Measurements from ENCODE around the gene GOLGA6D.
"Not testable (repeated sequence)": the region's sequence is repeated elsewhere in the genome, so short reads cannot be mapped to it uniquely, and the experiment has no call there.

Gene GOLGA6D, protein sequence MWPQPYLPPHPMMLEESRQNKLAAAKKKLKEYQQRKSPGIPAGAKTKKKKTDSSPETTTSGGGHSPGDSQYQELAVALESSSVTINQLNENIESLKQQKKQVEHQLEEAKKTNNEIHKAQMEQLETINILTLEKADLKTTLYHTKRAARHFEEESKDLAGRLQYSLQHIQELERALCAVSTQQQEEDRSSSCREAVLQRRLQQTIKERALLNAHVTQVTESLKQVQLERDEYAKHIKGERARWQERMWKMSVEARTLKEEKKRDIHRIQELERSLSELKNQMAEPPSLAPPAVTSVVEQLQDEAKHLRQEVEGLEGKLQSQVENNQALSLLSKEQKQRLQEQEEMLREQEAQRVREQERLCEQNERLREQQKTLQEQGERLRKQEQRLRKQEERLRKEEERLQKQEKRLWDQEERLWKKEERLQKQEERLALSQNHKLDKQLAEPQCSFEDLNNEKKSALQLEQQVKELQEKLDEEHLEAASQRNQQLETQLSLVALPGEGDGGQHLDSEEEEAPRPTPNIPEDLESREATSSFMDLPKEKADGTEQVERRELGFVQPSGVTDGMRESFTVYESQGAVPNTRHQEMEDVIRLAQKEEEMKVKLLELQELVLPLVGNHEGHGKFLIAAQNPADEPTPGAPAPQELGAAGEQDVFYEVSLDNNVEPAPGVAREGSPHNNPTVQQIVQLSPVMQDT

DNA sequence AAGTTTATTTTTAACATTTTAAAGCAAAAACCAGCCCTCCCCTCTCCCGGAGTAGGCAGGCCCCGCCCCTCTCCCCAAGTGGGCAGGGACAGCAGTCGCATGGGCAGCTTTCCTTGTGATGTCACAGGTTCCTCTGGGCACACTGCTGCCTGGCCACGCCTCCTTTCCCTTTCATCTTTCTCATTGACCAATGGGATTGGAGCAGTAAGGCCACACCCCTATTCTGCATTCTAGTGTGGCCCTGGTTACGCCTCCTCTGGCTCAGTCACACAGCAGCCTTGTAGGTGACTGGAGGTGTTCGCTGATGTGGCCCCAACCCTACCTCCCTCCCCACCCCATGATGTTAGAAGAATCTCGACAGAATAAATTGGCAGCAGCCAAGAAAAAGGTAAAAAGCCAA lies at the start of gene GOLGA6D:
GOLGA6D (plus strand) TSS at position 264 of the 400 bp plus-strand sequence; CDS start at position 305, 41 bp downstream.
- H3K4me3 ChIP-seq (ENCODE audit: low read depth, low read length); H3K9ac ChIP-seq (ENCODE audit: low read depth, low read length); H3K36me3 ChIP-seq (ENCODE audit: control insufficient read depth, insufficient read depth, low read length); H3K9me3 ChIP-seq (ENCODE audit: control insufficient read depth, insufficient read depth, low read length); H3K4me1 ChIP-seq (ENCODE audit: control insufficient read depth, insufficient read depth, low read length); H3K27me3 ChIP-seq (ENCODE audit: control insufficient read depth, insufficient read depth, low read length): not testable (repeated sequence)

DNA sequence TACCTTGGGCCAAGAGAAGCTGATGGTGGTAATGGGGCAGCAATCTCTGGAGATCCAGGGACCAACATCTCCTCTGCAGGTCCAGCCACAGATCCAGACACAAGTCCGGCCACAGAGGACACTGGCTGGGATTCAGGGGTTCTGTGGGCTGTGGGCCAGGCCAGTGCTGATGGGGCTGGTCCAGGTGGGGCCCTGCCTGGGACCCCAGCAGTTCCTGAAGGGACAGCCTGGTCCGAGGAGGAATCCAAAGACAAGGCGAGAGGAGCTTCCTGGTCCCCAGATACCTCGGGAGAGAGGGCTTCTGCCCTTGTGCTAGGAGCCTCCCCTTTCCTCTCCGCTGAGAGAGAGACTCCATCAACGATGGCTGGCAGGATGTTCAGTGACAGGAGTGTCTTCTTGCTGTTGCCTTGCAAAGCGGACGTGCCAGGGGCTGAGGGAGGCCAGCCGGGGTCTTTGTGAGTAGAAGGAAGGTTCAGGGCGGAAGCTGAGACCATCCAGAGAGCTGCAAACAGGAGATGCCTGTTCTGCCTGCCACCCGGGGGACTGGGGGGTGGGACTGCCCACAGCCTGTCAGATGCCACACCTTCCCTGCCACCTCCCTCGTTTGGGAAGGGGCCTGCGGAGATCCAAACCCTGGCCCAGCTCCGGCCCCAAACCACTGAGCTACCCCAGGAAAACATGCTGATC lies 49.0 kb upstream of the GOLGA6D start:
- Histone ChIP-seq H3K4me1 (ENCODE audit: control insufficient read depth, insufficient read depth, low read length) (no peaks in the 10 kb centered on the region), H3K9ac (ENCODE audit: low read depth, low read length) (no peak overlapping the region), H3K27me3 (ENCODE audit: control insufficient read depth, insufficient read depth, low read length) (no peaks in the 10 kb centered on the region), H3K4me3 (ENCODE audit: low read depth, low read length) (no peak overlapping the region), H3K36me3 (ENCODE audit: control insufficient read depth, insufficient read depth, low read length) (no peaks in the 10 kb centered on the region), H3K9me3 (ENCODE audit: control insufficient read depth, insufficient read depth, low read length) (no peaks in the 10 kb centered on the region)

DNA sequence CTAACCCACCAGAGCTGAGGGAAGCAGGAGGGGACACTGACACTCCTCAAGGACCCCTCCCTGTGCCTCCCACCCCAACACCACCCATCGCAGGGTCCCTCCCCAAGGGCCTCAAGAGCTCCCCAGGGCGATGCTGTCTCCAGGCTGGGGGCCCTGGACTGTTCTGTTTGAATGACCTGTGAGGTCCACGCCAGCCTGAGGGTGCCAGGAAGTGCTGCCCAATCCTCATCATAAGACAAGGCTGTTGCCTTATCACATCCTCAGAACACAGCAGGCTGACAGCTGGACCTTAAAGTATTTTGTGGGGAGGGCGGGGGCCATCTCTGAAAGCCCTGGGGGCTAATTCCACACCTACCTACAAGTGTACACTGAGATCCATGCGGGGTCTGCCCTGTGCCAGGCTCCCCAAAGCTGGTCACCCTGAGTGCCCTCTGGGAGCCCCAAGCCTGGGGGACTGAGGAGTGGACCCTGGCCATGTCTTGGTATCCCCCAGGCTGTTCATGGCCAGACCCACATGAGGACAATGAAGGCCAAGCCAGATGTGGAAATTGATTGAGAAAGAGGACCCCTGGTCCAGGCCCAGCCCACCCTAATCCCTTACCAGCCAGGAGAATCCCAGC lies 48.3 kb upstream of the GOLGA6D start:
- Histone ChIP-seq H3K4me1 (ENCODE audit: control insufficient read depth, insufficient read depth, low read length) (no peaks in the 10 kb centered on the region), H3K4me3 (ENCODE audit: low read depth, low read length) (no peak overlapping the region), H3K9ac (ENCODE audit: low read depth, low read length) (no peak overlapping the region), H3K9me3 (ENCODE audit: control insufficient read depth, insufficient read depth, low read length) (no peaks in the 10 kb centered on the region), H3K27me3 (ENCODE audit: control insufficient read depth, insufficient read depth, low read length) (no peaks in the 10 kb centered on the region), H3K36me3 (ENCODE audit: control insufficient read depth, insufficient read depth, low read length) (no peaks in the 10 kb centered on the region)

DNA sequence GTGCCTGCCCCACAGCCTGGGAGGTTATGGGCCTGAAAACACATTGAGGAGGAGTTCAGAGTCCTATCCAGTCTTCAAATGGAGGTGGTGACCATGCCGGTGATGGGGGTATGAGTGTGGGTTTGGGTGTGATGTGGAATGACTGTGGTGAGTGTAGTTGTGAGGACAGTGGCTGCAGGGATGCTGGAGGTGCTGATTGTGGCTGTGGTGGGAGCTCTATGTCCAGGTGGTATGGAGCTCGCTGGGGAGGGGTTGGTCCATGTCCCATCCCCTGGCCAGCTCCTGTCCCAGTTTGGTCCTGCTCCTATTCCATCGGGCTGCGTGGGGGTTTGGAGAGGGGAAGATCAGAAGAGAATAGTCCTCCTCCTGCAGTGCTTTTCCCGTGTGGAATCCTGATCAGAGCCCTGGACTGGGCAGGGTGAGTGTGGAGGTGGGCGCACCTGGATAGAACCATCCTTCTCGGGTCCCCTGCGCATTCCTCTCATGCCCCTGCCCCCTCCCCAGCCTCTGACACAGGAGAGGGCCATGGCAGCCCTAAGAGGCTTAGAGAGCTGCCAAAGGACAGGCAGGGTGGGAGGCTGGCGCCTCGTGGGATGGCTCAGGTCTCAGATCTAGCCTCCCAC lies 47.5 kb upstream of the GOLGA6D start:
- Histone ChIP-seq H3K9me3 (ENCODE audit: control insufficient read depth, insufficient read depth, low read length) (no peaks in the 10 kb centered on the region), H3K36me3 (ENCODE audit: control insufficient read depth, insufficient read depth, low read length) (no peaks in the 10 kb centered on the region), H3K4me3 (ENCODE audit: low read depth, low read length) (no peak overlapping the region), H3K9ac (ENCODE audit: low read depth, low read length) (no peak overlapping the region), H3K27me3 (ENCODE audit: control insufficient read depth, insufficient read depth, low read length) (no peaks in the 10 kb centered on the region), H3K4me1 (ENCODE audit: control insufficient read depth, insufficient read depth, low read length) (no peaks in the 10 kb centered on the region)

DNA sequence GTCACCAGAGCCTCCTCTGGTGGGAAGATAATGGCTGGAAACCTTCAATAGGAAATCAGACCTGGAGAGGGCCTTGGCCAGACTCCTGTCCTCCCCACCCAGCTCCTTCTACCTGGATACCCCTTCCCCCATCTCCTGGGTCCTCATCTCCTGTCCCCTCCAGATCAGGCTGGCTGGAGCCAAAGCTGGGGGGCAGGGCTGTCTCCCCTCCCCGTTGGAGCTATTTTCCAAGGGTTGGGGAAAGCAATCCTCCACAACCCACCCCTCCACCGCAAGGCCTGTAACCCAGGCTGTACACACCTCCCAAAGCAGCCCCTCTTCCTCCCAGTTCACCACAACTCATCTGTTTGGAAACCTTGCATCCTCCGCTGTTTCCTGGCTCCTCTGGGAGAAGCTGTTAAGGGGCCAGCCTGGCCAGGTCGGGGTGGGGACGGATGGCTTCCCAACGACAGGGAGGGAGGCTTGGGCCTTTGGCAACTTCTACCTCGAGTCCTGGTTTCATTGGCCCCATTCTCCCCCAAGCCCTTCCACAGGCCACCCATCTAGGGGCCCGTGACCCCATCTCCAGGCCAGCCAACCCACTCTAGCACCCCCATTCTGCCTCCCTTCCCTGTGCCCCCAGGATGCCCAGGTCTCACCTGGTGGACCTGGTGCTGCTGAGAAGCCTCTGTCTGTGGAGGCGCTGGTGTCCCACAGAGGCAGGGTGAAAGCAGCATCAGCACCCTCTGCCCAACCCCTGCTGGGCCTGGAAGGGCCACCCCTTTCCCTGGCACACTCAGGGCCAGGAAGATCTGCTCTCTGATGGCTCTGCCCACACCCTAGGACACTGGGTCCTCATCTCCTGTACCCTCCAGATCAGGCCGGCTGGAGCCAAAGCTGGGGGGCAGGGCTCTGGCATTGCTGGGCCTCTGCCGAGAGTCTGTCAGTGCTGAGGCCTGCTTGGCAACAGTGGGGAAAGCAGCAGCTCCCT lies 46.6 kb upstream of the GOLGA6D start:
- no peaks in the 10 kb centered on the region for H3K4me1 ChIP-seq (ENCODE audit: control insufficient read depth, insufficient read depth, low read length)
- H3K4me3 ChIP-seq (ENCODE audit: low read depth, low read length): no peak overlapping the region
- no peaks in the 10 kb centered on the region for H3K9me3 ChIP-seq (ENCODE audit: control insufficient read depth, insufficient read depth, low read length)
- no peak overlapping the region for H3K9ac ChIP-seq (ENCODE audit: low read depth, low read length)
- H3K36me3 ChIP-seq (ENCODE audit: control insufficient read depth, insufficient read depth, low read length): no peaks in the 10 kb centered on the region
- peaks cover 2% of the 10 kb centered on the region for H3K27me3 ChIP-seq (ENCODE audit: control insufficient read depth, insufficient read depth, low read length)

DNA sequence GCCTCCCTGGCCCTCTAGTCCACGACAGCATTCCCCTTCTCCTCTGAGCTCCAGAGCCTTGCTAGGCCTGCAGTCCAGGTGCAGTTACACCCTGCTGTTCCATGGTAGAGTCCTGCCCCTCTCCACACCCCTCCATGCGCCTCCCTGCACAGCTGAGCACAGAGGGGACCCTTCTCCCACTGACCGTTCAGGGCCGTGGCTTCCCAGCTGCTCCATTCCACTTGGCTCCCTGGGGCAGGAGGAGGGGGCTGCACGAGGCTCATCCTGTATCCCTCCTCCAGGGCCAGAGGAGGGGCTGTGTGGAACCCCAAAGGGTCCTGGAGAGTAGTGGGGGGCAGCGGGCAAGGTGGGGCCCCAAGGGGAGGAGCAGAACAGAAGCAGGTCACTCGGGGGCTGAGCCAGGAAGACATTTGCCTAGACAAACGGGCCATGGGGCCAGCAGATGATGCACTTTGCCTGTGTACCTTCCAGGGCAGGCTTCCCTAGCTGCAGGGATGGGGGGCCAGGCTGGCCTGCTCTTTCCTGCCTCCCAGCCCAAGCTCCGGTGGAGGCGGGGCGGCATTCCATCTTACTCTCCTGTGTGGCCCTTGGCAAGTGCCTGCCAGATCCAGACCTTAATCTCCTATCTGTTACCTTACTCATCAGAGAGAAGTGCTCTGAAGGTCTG lies 45.2 kb upstream of the GOLGA6D start:
- Histone ChIP-seq H3K4me3 (ENCODE audit: low read depth, low read length) (no peak overlapping the region), H3K9me3 (ENCODE audit: control insufficient read depth, insufficient read depth, low read length) (no peaks in the 10 kb centered on the region), H3K36me3 (ENCODE audit: control insufficient read depth, insufficient read depth, low read length) (no peaks in the 10 kb centered on the region), H3K9ac (ENCODE audit: low read depth, low read length) (no peak overlapping the region), H3K4me1 (ENCODE audit: control insufficient read depth, insufficient read depth, low read length) (no peaks in the 10 kb centered on the region), H3K27me3 (ENCODE audit: control insufficient read depth, insufficient read depth, low read length) (peaks cover 2% of the 10 kb centered on the region)

DNA sequence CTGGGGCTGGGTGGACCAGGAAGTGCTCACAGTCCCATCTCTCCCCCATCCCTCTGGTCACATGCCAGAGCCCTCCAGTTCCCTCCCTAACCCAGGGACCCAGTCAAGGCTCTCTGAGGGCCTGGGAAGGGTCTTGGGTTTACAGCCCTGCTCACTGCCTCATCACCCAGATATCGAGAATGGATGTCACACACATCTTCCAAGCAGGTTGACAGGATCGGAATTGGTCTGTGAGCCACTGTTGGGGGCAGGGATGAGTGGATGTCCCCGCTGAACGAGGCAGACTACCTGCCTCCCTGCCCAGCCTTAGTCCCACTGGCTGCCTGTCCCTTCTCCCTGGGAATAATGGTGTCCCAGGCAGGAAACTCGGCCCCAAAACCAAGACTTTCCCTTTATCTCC lies 44.5 kb upstream of the GOLGA6D start:
- no peak overlapping the region for H3K4me3 ChIP-seq (ENCODE audit: low read depth, low read length)
- H3K36me3 ChIP-seq (ENCODE audit: control insufficient read depth, insufficient read depth, low read length): no peaks in the 10 kb centered on the region
- H3K9ac ChIP-seq (ENCODE audit: low read depth, low read length): no peak overlapping the region
- H3K9me3 ChIP-seq (ENCODE audit: control insufficient read depth, insufficient read depth, low read length): no peaks in the 10 kb centered on the region
- no peaks in the 10 kb centered on the region for H3K4me1 ChIP-seq (ENCODE audit: control insufficient read depth, insufficient read depth, low read length)
- peaks cover 2% of the 10 kb centered on the region for H3K27me3 ChIP-seq (ENCODE audit: control insufficient read depth, insufficient read depth, low read length)

DNA sequence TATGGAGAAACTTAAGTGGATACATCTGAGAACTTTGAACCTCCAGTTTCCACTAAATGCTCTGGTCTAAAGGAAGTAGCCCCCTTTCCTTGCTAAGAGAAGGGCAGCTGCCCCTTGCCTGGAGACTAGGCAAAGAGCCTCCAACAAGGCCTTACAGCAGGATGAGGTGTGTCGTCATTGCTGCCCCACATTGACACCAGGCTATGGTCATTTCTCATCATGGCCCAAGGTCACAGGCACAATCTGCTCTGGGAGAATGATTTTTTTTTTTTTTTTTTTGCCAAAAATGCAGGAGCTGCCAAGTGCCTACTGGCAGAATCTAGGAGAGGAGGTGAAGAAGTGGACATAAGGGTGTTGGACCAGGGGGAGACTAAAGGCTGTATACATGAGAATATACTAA lies 36.9 kb upstream of the GOLGA6D start:
- not testable (repeated sequence) for H3K27me3 ChIP-seq (ENCODE audit: control insufficient read depth, insufficient read depth, low read length); H3K9me3 ChIP-seq (ENCODE audit: control insufficient read depth, insufficient read depth, low read length); H3K36me3 ChIP-seq (ENCODE audit: control insufficient read depth, insufficient read depth, low read length); H3K4me1 ChIP-seq (ENCODE audit: control insufficient read depth, insufficient read depth, low read length); H3K9ac ChIP-seq (ENCODE audit: low read depth, low read length); H3K4me3 ChIP-seq (ENCODE audit: low read depth, low read length)

DNA sequence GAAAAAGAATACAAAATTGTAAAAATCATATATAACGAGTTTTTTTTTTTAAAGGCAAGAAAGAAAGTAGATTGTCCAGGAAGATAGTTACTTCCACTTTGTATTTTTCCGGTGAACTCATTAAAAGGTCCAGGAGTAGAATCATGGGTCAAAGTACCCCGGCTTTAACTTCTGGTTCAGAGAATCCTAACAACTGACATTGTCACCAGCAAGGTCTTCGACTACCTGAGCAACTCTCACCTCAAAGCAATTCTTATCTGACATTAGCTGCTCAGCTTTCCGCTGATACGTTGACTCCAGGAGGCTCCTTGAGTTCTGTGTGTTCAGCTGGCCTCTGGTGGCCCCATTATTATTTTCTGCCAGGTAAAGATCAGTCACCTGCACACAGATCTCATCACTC lies 33.6 kb upstream of the GOLGA6D start:
- H3K9ac ChIP-seq (ENCODE audit: low read depth, low read length); H3K36me3 ChIP-seq (ENCODE audit: control insufficient read depth, insufficient read depth, low read length); H3K27me3 ChIP-seq (ENCODE audit: control insufficient read depth, insufficient read depth, low read length): not testable (repeated sequence)

DNA sequence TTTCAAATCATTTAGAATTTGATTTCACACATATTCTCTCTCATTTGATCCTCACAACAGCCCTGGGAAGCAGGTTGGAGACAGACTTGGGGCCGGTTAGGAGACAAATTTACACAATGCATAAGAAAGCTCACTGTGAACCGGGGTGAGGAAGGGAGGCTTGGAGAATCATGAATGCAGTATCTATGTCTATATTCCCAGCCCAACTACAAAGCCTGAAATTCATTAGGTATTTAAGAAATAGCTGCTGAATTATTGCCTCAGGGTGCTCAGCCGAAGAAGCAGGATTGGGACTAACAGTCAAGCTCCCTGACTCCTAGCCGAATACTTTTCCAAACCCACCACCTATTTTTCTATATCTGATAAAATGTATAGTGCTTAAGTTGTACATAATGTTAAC lies 32.9 kb upstream of the GOLGA6D start:
- Histone ChIP-seq H3K36me3 (ENCODE audit: control insufficient read depth, insufficient read depth, low read length) (no peaks in the 10 kb centered on the region), H3K27me3 (ENCODE audit: control insufficient read depth, insufficient read depth, low read length) (no peaks in the 10 kb centered on the region)

More for the DNA sequence above, 33.6 kb upstream of the GOLGA6D start:
- not testable (repeated sequence) for H3K4me1 ChIP-seq (ENCODE audit: control insufficient read depth, insufficient read depth, low read length); H3K9me3 ChIP-seq (ENCODE audit: control insufficient read depth, insufficient read depth, low read length); H3K4me3 ChIP-seq (ENCODE audit: low read depth, low read length)

More for the DNA sequence above, 32.9 kb upstream of the GOLGA6D start:
- no peak overlapping the region for H3K4me3 ChIP-seq (ENCODE audit: low read depth, low read length)
- no peaks in the 10 kb centered on the region for H3K4me1 ChIP-seq (ENCODE audit: control insufficient read depth, insufficient read depth, low read length)
- H3K9ac ChIP-seq (ENCODE audit: low read depth, low read length): no peak overlapping the region
- no peaks in the 10 kb centered on the region for H3K9me3 ChIP-seq (ENCODE audit: control insufficient read depth, insufficient read depth, low read length)
